Airway epithelial cell (primary cell): ENCODE results near the gene CCDC122. TPM values are rescaled to one million over a fixed set of nuclear protein-coding genes. Genes with fewer than 3 reads are reported as not detected.

Experiments
- total RNA-seq: library from RNA; depleted of rRNA; stranded (reverse); fragments of >200 nt; gene quantifications from 2 replicates; pipeline ENCODE4 v1.2.3, GENCODE V29; 2015

CCDC122 gene
- total RNA-seq, result 5.0 and 8.4 TPM in 2 replicates

DNA sequence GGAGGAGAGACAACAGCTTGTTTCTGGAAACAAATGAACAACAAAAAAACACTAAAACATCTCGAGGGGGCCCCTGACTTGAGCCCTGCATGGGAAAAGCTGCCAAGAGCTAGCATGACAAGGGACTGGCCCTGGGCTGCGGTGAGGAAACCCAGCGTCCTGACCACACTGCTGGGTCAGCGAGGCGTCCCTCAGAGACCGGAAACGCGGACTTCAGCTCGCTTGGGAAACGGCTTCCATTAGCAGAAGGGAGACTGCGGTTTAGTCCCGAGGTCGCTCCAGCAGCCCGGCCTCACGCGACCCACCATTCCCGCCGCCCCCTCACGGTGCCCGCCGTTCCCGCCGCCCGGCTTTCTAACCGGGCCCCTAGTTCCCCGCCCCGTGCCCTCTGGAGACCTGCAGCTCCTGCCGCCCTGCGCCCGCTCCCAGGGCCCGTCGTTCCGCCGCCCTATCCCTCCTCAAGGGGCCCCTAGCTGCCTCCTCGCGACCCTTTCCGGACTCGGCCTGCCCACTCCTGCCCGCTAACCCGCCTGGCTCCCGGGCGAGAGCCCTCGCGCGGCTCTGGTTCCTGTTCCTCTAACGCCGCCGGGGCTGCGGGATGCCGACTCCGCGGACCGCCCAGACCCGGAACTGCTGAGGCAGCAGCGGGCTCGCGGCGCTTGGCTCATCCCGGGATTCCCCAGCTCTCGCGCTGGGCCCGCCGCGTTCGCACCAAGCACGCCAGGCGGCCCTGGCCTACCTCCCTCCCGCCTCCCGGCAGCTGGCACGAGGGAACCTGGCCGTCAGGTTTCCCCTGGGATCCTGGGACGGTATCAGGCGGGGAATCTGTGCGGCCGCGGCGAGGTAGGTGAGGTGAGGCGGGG is at the start of gene CCDC122:
CCDC122 (minus strand) TSS at position 849 of the 863 bp plus-strand sequence. CDS start 10,364 bp downstream, outside the sequence.

GRCh38 chr13:43879755-43880181 is 228 bp upstream of the CCDC122 start, which contains the start of gene LACC1:
Gene LACC1 (plus strand): TSS chr13:43879904. CDS start chr13:43880986, 1,082 bp downstream.

DNA sequence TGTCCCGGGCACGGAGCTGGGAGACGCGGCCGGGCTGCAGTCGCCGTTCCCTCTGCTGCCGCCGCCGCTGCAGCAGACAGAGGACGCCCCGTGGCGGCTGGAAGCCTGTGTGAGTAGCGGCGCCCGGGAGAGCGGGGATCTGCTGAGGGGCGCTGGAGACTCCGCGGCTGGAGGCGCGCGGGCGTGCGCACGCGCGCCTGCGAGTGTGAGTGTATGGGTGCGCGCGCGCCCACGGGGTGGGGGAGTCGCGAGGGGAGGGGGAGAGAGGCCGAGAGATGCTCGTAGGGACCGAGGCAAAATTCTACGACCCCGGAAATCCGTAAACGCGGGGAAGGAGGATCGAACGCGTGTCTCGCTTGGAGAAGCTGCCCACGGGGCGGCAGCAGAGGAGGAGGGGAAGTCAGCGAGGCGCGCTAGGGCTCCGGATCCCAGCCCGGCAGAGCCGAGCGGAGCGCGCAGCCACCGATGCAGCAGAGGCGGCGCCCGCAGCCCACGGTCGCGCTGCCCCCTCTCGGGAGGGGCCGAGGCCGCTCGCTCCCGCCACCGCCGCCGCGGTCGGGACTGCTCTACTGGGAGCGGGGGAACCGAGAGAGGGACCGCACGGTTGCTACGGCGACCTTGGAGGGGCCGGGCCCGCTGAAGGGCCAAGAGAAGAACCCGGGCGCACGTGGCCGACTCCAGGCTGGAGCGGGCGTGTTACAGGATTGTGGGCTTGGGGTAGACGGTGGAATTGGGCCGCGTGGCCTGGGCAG is 92.6 kb downstream of the CCDC122 start, which contains the start of gene ENOX1:
ENOX1 (minus strand) TSS at position 207 of the 752 bp plus-strand sequence.

Other genes starting within 250 kb of the CCDC122 start
- gene ENOX1, start 92.8 kb downstream of the CCDC122 start, total RNA-seq, result 0.23 and 0.56 TPM in 2 replicates
- 6.1 and 7.5 TPM in 2 replicates for gene LACC1, start 164 bp upstream of the CCDC122 start, total RNA-seq